Activated T-cell treated with anti-CD3 and anti-CD28 coated beads, Interleukin-2, amount 50 U/mL, for 72 hours (primary cell): Measurements from ENCODE around the gene TMEM187. TPM values are rescaled to one million over a fixed set of nuclear protein-coding genes. Genes with fewer than 3 reads are reported as not detected.
A peak's percentile ranks its signal among the peaks of the same experiment; 100 is the strongest.
"Not testable (repeated sequence)": the region's sequence is repeated elsewhere in the genome, so short reads cannot be mapped to it uniquely, and the experiment has no call there.

ENCODE experiments used
- ATAC-seq, 2 donors: fragments of 150-1000 bp; cut with Tn5 transposase; replicated peaks in 1 of 2; 2 replicates each; pipeline ENCODE4 v1.10.0; 2021; ENCODE audit warnings: moderate library complexity in 2 of 2, mild to moderate bottlenecking in 1 of 2
- DNase-seq, 2 donors: peaks; one replicate each; pipeline ENCODE4 v3.0.0; 2021 to 2022; ENCODE audit warnings: mixed read lengths in 1 of 2
- H3K27ac Mint-ChIP-seq: one replicate; pipeline ENCODE4 v1.8.0; 2022; ENCODE audit warnings: mild to moderate bottlenecking, moderate library complexity, mixed read lengths
- H3K27me3 Mint-ChIP-seq: one replicate; pipeline ENCODE4 v1.8.0; 2022; ENCODE audit warnings: low read depth, mixed read lengths
- H3K36me3 Mint-ChIP-seq, 2 donors: one replicate each; pipeline ENCODE4 v1.8.0; 2022; ENCODE audit warnings: mixed read lengths in 2 of 2, mild to moderate bottlenecking in 1 of 2; ENCODE audit not compliant: insufficient read depth in 2 of 2
- H3K4me1 Mint-ChIP-seq: one replicate; pipeline ENCODE4 v1.8.0; 2022; ENCODE audit warnings: low read depth, mixed read lengths
- H3K4me3 Mint-ChIP-seq, 2 donors: one replicate each; pipeline ENCODE4 v1.8.0; 2022; ENCODE audit warnings: mild to moderate bottlenecking in 2 of 2, mixed read lengths in 2 of 2, moderate library complexity in 2 of 2
- H3K9me3 Mint-ChIP-seq, 2 donors: one replicate each; pipeline ENCODE4 v1.8.0; 2022; ENCODE audit warnings: mixed read lengths in 2 of 2
- total RNA-seq, 2 donors: library from RNA; stranded (reverse); gene quantifications; one replicate each; pipeline ENCODE4 v1.2.3, GENCODE V29; 2022

TMEM187 gene
- total RNA-seq, 2 donors from 2014 or later = 9.1 to 9.8 TPM

DNA sequence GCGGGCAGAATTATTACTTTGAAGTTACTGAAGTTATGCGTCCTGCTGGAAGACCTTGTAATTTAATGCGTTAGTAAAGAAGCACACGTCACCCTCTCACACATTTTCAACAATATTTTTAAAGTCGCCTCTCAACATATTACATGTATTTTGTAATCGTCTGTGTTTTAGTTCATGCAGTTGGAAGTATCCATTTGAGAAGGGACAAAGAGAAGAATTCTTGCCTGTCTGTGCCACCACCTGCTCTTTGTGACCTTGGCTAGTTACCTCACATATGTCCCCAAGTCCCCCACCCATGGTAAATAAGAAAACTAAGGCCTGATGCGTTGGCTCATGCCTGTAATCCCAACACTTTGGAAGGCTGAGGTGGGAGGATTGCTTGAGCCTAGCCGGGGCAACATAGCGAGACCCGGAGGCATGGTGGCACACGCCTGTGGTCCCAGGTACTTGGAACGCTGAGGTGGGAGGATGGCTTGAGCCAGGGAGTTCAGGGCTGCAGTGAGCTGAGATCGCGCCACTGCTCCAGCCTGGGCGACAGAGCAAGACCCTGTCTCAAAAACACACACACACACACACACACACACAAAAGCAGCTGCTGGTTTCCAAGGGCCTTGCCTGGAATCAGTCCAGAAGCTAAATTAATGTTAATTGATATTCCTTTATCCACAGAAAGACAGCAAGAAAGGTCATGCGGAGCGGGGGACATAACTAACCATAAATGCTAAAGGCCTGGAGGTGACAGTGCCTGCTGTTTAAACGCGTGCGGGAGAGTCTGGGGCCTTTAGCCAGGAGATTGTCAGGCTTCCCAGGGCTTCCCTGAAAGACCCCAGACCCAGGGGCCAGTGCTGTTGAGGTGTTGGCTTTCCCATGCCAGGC, 811 bp downstream of the TMEM187 start:
- Mint-ChIP-seq H3K27me3 (peaks cover 7% of the 10 kb centered on the region), H3K9me3 (no peaks in the 10 kb centered on the region), H3K4me1 (peaks cover 23% of the 10 kb centered on the region), H3K27ac (peak overlapping the region; percentile 96), H3K36me3 (peaks cover 4% of the 10 kb centered on the region in 2 donors), H3K4me3 (peak overlapping the region; percentile 87 to 92)
- ATAC-seq = no peak
- DNase-seq = no peak

DNA sequence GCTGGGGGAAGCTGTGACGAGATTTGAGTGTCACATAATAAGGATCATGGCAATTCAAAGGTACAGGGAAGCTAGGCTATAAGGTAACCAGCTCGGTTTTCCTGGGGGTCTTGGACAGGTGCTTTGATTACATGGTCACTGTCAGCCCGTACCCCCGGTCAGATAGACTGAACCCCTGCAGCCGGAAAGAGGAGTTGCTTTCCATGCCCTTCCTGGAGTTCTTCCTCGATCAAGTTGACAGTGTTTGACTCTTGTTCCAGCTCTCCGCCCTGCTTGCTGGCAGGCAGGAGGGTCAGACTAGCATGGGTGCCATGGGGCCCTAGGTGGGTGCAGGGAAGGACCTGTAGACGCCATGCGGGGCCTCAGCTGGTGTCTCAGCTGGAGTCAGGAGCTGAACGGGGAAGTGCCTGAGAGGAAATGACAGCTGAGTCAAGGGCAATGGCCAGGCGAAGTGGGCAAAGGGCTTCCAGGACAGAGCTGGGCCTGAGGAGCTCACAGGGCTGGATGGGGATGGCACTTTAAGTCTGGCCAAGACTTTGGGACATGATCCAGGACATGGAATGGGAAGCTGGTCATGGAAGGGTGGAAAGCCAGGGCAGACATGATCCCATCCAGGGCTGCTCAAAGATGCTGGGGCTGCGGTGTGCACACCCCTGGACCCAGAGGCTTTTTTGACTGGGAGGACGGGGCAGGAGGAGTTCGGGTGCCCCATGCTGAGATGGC, 1.6 kb downstream of the TMEM187 start:
- peaks cover 23% of the 10 kb centered on the region for H3K4me1 Mint-ChIP-seq
- H3K4me3 Mint-ChIP-seq = peak overlapping the region; percentile 87 to 92
- ATAC-seq (no peak), DNase-seq (no peak)
- H3K27ac Mint-ChIP-seq = peak overlapping the region; percentile 96
- H3K9me3 Mint-ChIP-seq = no peaks in the 10 kb centered on the region
- peaks cover 7% of the 10 kb centered on the region for H3K27me3 Mint-ChIP-seq
- H3K36me3 Mint-ChIP-seq = peaks cover 4% of the 10 kb centered on the region in 2 donors

DNA sequence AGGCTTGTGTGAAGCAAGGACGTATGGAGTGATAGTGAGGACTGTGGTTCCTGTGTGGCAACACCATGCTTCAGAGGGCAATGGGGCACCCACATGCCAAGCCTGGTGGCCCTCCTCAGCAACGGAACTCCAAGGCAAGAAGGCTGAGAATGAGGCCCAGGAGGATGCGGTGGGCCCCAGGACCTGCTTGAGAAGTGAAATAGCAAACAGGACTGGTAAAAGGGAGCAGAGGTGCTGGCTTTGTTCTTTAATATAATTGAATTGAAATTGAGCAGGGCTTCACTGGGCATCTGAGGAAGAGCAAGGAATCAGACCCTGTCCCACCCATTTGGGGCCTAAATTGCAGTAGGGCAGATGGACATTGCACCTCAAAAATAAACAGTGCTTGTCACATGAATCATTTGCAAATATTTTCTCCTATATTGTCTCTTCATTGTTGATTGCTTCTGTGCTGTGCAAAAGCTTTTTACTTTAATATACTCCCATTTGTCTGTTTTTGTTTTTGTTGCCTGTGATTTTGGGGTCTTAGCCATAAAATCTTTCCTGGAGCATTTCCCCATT, 2.3 kb downstream of the TMEM187 start:
- H3K27ac Mint-ChIP-seq = peak overlapping the region; percentile 96
- DNase-seq (no peak), ATAC-seq (no peak)
- H3K4me1 Mint-ChIP-seq = peaks cover 23% of the 10 kb centered on the region
- H3K4me3 Mint-ChIP-seq = peak overlapping the region; percentile 87 to 92
- peaks cover 0 to 3% of the 10 kb centered on the region in 2 donors for H3K36me3 Mint-ChIP-seq
- peaks cover 7% of the 10 kb centered on the region for H3K27me3 Mint-ChIP-seq
- no peaks in the 10 kb centered on the region for H3K9me3 Mint-ChIP-seq

DNA sequence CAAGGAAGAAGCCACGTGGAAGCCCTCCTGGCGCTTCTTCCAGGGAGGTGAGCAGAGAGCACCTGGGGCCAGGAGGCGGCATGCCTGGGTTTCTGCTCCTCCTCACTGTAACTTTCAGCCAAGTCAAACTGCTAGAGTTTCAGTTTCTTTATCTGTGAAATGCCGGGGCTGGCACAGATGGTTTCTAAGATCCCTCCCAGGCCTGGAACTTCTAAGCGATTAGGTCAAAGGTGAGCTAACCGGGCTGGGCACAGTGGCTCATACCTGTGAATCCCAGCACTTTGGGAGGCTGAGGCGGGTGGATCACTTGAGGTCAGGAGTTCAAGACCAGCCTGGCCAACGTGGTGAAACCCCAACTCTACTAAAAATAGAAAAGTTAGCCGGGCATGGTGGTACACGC, 7.8 kb downstream of the TMEM187 start:
- not testable (repeated sequence) for H3K9me3 Mint-ChIP-seq, DNase-seq, H3K27me3 Mint-ChIP-seq, H3K36me3 Mint-ChIP-seq
- ATAC-seq = peak; percentile 51 to 53
- H3K4me3 Mint-ChIP-seq = peak overlapping the region; percentile 60 to 87
- peaks cover 48% of the 10 kb centered on the region for H3K4me1 Mint-ChIP-seq
- peak overlapping the region; percentile 86 for H3K27ac Mint-ChIP-seq

DNA sequence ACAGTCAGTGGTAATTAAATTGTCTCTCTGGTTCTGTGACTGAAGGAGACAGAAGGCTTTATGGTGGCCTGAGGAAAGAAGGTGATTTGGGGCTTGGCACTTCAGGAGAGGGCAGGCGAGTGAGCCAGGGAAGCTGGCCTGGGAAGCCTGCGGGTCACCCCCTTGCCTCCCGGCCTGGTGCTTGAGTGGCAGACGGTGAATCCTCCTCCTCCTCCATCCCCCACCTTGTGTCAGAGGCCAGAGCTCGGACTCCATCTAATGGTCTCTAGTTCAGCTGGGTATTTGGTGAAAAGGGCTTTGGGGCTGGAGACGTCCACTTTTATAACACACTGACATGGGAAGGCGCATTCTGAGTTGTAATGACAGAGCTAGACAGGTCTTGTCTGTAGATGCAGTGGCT, 8.7 kb downstream of the TMEM187 start:
- ATAC-seq (no peak), DNase-seq (no peak)
- Mint-ChIP-seq H3K9me3 (no peaks in the 10 kb centered on the region), H3K36me3 (no peaks in the 10 kb centered on the region), H3K27ac (peak overlapping the region; percentile 97), H3K4me3 (peak overlapping the region; percentile 60 to 87), H3K4me1 (peaks cover 43% of the 10 kb centered on the region), H3K27me3 (peaks cover under 1% of the 10 kb centered on the region)

DNA sequence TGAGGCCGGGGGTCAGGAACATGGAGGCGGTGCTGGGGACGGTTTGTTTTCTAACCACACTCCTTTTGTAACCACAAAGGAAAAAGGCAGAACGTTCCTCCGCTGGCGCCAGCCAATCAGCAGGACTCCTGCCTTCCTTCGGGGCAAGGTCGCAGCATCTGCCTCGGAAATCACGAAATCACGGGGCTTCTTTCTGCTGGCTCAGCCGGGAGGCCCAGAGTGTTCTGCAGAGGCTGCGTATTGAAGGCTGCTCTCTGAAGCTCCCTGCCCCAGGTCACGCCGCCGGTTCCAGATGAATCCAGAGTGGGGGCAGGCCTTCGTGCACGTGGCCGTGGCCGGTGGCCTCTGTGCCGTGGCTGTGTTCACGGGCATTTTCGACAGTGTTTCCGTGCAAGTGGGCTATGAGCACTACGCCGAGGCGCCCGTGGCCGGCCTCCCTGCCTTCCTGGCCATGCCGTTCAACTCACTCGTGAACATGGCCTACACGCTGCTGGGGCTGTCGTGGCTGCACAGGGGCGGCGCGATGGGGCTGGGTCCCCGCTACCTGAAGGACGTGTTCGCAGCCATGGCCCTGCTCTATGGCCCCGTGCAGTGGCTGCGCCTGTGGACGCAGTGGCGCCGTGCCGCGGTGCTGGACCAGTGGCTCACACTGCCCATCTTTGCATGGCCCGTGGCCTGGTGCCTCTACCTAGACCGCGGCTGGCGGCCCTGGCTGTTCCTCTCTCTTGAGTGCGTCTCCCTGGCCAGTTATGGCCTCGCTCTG, 9.4 kb downstream of the TMEM187 start:
- peak; percentile 52 to 68 for DNase-seq
- peak; percentile 48 to 52 for ATAC-seq
- no peaks in the 10 kb centered on the region for H3K27me3 Mint-ChIP-seq
- H3K36me3 Mint-ChIP-seq = no peaks in the 10 kb centered on the region
- peak overlapping the region; percentile 60 to 87 for H3K4me3 Mint-ChIP-seq
- H3K27ac Mint-ChIP-seq = peak overlapping the region; percentile 97
- peaks cover 43% of the 10 kb centered on the region for H3K4me1 Mint-ChIP-seq
- H3K9me3 Mint-ChIP-seq = no peaks in the 10 kb centered on the region

DNA sequence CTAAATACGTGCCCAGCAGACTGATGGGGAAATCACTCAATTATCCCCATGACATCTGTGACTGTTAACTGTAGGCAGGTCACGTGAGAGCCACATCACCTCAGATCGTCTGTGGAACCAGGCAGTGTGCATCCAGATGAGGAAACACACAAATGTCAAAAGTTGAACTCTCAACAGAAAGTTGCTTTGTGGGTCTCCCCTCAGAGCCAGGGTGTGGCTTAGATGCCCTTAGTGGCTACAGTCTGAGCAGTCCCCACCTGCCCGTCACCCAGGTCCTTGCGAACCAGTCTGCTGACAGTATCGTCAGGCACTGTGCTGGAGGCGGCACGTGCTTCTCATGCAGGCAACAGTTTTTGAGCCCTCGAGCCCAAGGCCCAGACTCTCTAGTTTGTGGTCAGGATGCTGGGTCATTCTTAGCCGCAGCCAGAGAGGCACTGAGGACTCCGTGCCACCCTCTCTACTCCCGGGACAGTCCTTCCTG, 10.8 kb downstream of the TMEM187 start:
- Mint-ChIP-seq H3K4me1 (peaks cover 43% of the 10 kb centered on the region), H3K36me3 (no peaks in the 10 kb centered on the region), H3K27ac (peak overlapping the region; percentile 86), H3K27me3 (no peaks in the 10 kb centered on the region), H3K9me3 (no peaks in the 10 kb centered on the region), H3K4me3 (peak overlapping the region; percentile 60 to 87)
- ATAC-seq (peak in 1 of 2 donors; percentile 7), DNase-seq (no peak)

DNA sequence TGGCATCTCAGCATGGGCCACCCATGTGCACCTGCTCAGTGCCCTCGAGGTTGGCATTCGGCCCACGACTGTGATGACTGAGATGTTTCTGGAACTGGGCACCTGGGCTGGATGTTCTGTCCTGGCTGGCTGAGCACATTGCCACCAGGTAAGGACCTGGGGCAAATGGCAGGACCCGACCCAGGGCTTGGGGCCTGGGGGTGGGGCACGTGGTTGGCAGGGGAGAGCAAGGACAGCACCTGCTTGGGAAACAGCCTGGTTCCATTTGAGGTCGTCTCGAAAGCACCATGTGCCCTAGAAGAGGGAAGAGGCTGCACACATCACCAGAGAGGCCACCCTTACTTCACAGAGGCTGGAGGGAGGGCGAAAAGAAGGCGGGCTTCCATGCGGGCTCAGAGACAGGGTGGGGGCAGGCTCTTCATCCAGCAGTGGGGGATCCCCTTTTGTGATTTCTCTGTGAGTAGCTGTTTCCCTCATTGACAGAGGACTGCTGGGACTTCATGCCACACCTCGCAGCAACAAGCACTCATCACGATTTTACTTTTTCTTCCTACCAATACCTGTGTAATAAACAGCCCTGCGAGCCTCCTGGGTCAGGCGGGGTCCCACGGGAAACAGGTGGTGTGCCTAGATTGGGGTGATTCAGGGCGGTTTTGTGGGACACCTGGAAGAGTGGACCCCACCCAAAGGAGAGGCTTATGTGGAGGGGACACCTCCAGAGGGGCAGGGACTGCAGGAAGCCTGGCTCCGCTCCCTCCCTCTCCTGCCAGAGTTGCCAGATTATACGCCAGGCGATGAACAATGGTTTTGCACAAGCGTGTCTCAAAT, 12.0 kb downstream of the TMEM187 start:
- Mint-ChIP-seq H3K27me3 (no peaks in the 10 kb centered on the region), H3K36me3 (no peaks in the 10 kb centered on the region), H3K27ac (peak overlapping the region; percentile 96), H3K4me1 (peaks cover 46% of the 10 kb centered on the region), H3K9me3 (no peaks in the 10 kb centered on the region), H3K4me3 (peak overlapping the region; percentile 84 to 91)
- ATAC-seq (peak; percentile 53 to 55), DNase-seq (peak; percentile 53)

DNA sequence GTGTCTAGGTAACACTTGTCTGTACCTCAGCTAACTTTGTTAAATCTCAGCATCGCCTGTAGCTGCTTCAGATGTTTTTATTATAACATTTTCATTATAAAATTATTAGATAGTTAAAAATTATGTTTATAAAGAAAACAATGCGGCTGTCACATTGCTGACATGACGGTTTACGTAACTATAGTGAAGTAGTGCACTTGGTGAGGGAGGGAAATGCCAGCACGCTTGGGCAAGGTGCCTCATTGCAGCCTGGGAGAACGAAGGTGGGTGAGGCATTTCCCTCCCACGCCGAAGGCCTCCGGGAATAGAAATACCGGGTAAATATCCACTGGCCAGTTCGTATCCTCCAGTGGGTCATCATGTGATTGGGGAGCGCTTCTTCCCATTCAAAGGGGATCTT, 15.9 kb downstream of the TMEM187 start:
- Mint-ChIP-seq H3K36me3 (peaks cover 4% of the 10 kb centered on the region in 2 donors), H3K27me3 (no peaks in the 10 kb centered on the region)

DNA sequence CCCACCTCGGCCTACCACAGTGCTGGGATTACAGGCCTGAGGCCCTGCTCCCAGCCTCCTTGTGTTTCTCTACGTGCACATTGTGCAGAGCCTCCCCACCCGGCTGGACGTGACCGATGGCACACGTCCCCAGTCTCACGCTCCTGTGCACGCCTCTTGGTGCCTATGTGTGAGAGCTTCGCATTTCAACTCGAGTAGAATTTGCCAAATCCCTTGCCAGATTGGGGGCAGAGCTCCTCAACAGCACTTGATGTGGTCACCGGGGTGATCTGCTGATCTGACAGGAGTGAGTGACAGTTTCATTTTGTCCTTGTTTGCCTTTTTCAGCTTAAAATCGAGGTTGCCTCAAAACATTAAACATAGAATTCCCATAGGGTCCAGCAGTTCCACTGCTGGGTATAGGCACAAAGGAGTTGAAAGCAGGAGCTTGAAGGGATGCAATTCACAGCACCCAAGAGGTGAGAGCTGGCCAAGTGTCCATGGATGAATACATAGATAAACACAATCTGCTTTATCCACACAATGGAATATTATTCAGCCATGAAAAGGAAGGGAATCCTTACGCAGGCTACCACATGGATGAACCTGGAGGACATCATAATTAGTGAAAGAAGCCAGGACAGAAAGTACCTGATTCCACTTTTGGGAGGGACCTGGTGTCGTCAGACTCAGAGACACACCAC, 17.6 kb downstream of the TMEM187 start:
- Mint-ChIP-seq H3K9me3 (no peaks in the 10 kb centered on the region), H3K27ac (peak overlapping the region; percentile 68), H3K4me3 (peak overlapping the region; percentile 70 to 71), H3K27me3 (no peaks in the 10 kb centered on the region), H3K36me3 (peaks cover 4% of the 10 kb centered on the region in 2 donors), H3K4me1 (peaks cover 13% of the 10 kb centered on the region)
- ATAC-seq = no peak
- DNase-seq = no peak

More for the DNA sequence above, 15.9 kb downstream of the TMEM187 start:
- DNase-seq (no peak), ATAC-seq (no peak)
- Mint-ChIP-seq H3K9me3 (no peaks in the 10 kb centered on the region), H3K4me3 (no peak overlapping the region), H3K27ac (no peak overlapping the region), H3K4me1 (peaks cover 26% of the 10 kb centered on the region)

DNA sequence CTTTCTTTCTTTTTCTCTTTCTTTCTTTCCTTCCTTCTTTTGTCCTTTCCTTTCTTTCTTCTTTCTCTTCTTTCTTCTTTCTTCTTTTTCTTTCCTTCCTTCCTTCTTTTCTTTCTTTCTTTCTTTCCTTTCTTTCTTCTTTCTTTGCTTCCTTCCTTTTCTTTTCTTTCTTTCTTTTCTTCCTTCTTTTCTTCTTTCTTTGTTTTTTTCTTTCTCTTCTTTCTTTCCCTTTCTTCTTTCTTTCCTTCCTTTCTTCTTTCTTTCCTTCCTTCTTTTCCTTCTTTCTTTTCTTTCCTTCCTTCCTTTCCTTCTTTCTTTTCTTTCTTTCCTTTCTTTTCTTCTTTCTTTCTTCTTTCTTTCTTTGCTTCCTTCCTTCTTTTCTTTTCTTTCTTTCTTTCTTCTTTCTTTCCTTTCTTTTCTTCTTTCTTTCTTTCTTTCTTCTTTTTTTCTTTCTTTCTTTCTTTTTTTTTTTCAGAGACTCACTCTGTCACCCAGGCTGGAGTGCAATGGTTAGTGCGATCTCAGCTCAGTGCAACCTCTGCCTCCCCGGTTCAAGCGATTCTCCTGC, 18.5 kb downstream of the TMEM187 start:
- Mint-ChIP-seq H3K9me3 (no peaks in the 10 kb centered on the region), H3K36me3 (peaks cover 4% of the 10 kb centered on the region in 2 donors), H3K27me3 (no peaks in the 10 kb centered on the region), H3K4me3 (peak overlapping the region in 1 of 2 donors; percentile 74), H3K4me1 (peaks cover 11% of the 10 kb centered on the region), H3K27ac (peak overlapping the region; percentile 91)
- ATAC-seq = no peak
- no peak for DNase-seq
